ENCODE results near the gene ACTL8.

The ACTL8 gene

DNA sequence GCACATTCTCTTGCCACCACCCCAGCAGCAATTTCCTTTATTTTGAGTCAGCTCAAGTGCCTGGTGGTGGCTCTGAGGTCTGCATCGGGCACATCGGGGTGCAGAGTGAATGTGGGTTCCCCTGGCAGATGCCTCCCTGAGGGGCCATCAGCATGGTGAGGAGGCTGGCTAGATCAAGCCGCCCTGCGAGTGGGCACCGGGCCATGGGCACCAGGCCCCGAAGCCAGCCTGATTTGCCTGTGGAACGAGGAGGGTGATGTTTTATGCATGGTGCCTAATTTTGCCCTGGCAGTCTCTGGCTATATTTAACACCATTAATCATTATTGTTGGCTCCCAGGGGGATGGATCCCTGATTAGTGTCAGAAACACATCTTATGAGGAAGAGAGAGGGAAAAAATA, 36.3 kb downstream of the ACTL8 start:
- Histone ChIP-seq H3K27ac (ENCODE audit: low read length) (no peak overlapping the region), H3K4me1 (ENCODE audit: control insufficient read depth in 1 of 2, insufficient read depth in 2 of 2, low read length in 2 of 2) (no peaks in the 10 kb centered on the region), H3K9me3 (ENCODE audit: control insufficient read depth in 1 of 2, low read length in 2 of 2) (no peaks in the 10 kb centered on the region), H3K4me3 (ENCODE audit: low read depth in 1 of 2, low read length in 2 of 2) (no peak overlapping the region), H3K27me3 (ENCODE audit: low read depth, low read length) (no peaks in the 10 kb centered on the region), H3K36me3 (ENCODE audit: control insufficient read depth in 1 of 2, insufficient read depth in 2 of 2, low read length in 2 of 2) (no peaks in the 10 kb centered on the region)

DNA sequence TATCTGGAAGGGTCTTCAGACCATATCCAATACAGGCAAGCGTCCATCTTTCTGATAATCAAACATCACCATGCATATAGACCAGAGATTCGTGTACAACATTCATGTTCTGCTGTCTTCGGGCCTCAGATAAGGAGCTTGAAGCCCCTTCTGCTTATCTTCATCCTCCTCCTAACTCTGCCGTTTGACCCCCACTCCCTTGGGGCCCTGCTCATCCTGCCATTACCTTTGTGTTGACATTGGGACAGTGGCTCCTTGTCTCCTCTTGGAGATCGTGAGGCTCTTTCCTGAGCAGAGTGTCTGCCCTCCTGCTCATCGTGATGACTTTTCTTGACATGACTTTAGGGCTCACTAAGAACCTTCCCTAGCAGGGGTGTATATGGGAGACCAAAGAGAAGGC, 37.3 kb downstream of the ACTL8 start:
- no peaks in the 10 kb centered on the region for H3K36me3 ChIP-seq (ENCODE audit: control insufficient read depth in 1 of 2, insufficient read depth in 2 of 2, low read length in 2 of 2)
- H3K4me1 ChIP-seq (ENCODE audit: control insufficient read depth in 1 of 2, insufficient read depth in 2 of 2, low read length in 2 of 2): no peaks in the 10 kb centered on the region
- H3K27me3 ChIP-seq (ENCODE audit: low read depth, low read length): no peaks in the 10 kb centered on the region
- no peak overlapping the region for H3K27ac ChIP-seq (ENCODE audit: low read length)
- no peak overlapping the region for H3K4me3 ChIP-seq (ENCODE audit: low read depth in 1 of 2, low read length in 2 of 2)
- no peaks in the 10 kb centered on the region for H3K9me3 ChIP-seq (ENCODE audit: control insufficient read depth in 1 of 2, low read length in 2 of 2)

DNA sequence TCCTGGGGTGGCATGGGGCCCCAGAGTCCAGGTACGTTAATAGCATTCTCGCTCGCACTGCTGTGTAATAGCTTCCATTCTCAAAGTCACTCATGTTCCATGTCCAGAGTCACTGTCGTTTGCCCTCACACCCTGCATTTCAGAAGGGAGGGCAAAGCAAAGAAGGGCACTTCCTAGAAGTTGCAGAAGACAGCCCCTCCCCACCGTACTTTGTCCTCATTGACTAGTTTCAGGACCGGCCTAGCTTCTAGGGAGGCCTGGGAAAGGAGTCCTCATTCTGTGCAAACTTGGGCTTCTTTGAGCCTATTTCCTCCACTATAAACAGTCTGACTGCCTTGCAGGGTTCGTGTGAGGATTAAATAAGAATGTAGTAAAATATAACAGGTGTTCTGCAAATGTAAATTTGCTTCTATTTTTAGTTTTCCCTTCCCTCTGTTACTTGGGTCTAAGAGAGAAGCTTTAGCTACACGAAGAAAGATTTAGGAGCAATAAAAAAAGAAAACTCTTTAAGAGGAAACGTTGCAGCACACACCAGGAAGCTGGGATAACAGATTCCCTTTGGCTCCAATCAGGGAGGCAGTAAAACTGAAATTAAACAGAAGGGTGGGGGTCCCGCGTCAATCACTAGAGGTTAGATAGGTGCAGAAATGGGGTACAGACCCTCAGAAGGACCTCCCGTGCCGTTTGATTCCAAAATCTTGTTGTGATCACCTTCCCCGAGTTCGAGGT, 40.1 kb downstream of the ACTL8 start:
- Histone ChIP-seq H3K27ac (ENCODE audit: low read length) (no peak overlapping the region), H3K27me3 (ENCODE audit: low read depth, low read length) (no peaks in the 10 kb centered on the region), H3K4me1 (ENCODE audit: control insufficient read depth in 1 of 2, insufficient read depth in 2 of 2, low read length in 2 of 2) (no peaks in the 10 kb centered on the region), H3K9me3 (ENCODE audit: control insufficient read depth in 1 of 2, low read length in 2 of 2) (no peaks in the 10 kb centered on the region), H3K4me3 (ENCODE audit: low read depth in 1 of 2, low read length in 2 of 2) (no peak overlapping the region), H3K36me3 (ENCODE audit: control insufficient read depth in 1 of 2, insufficient read depth in 2 of 2, low read length in 2 of 2) (no peaks in the 10 kb centered on the region)

DNA sequence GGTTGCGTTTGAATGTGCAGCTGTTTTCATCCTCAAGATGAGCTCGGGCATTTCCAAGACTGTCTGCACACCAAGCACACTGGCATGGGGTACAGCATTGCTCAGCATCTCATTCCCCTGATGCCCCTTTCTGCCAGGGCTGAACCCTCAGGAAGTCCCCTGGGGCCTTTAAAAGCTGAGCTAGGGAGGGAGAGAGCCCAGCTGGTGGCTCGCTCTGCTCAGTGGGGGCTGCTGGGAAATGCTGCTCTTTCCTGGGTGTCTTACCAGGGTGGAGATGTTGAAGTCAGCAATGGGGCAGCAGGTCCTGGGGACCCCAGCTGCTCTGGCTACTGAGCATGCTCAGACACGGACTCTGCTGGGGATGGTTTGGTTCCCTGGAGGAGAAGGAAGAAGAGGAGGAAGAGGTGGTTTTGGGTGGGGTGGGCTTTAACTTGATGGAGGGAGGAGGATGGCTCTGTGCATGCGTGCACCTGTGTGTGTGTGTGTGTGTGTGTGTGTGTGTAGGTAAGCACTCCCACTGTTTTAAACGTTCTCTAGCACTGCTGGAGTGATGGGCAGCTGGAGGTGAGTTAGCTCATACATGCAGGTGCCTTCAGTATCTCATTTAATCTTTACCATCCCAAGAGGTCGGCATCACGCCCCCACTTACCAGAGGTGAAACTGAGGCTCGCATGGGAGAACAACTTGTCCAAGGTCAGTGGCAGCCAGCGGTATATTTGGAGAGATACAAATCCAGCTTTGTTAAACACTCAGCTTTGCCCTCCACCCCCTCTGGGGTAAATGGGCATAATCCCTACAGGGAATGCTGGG, 40.9 kb downstream of the ACTL8 start:
- Histone ChIP-seq H3K4me1 (ENCODE audit: control insufficient read depth in 1 of 2, insufficient read depth in 2 of 2, low read length in 2 of 2) (no peaks in the 10 kb centered on the region), H3K9me3 (ENCODE audit: control insufficient read depth in 1 of 2, low read length in 2 of 2) (no peaks in the 10 kb centered on the region), H3K27me3 (ENCODE audit: low read depth, low read length) (no peaks in the 10 kb centered on the region), H3K27ac (ENCODE audit: low read length) (no peak overlapping the region), H3K4me3 (ENCODE audit: low read depth in 1 of 2, low read length in 2 of 2) (no peak overlapping the region), H3K36me3 (ENCODE audit: control insufficient read depth in 1 of 2, insufficient read depth in 2 of 2, low read length in 2 of 2) (no peaks in the 10 kb centered on the region)

DNA sequence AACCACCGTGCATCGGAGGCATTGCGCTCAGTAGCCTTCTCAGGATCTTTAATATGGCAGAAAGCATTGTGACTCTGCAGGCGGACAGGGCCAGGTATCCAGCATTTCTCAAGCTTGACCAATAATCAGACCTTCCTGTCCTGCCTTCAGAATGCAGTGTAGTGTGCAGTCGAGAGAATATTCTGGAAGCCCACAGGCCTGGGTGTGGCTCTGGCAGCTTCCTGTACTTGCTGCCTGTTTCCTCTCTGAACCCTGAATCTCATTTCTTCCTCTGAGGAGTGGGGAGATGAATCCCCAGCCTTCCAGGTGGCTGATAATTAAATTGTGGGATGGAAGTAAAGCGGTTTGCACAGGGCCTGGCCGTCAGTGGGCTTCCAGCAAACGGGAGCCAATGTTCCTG, 42.3 kb downstream of the ACTL8 start:
- H3K4me3 ChIP-seq (ENCODE audit: low read depth in 1 of 2, low read length in 2 of 2): no peak overlapping the region
- no peaks in the 10 kb centered on the region for H3K4me1 ChIP-seq (ENCODE audit: control insufficient read depth in 1 of 2, insufficient read depth in 2 of 2, low read length in 2 of 2)
- no peaks in the 10 kb centered on the region for H3K27me3 ChIP-seq (ENCODE audit: low read depth, low read length)
- H3K36me3 ChIP-seq (ENCODE audit: control insufficient read depth in 1 of 2, insufficient read depth in 2 of 2, low read length in 2 of 2): no peaks in the 10 kb centered on the region
- H3K27ac ChIP-seq (ENCODE audit: low read length): no peak overlapping the region
- no peaks in the 10 kb centered on the region for H3K9me3 ChIP-seq (ENCODE audit: control insufficient read depth in 1 of 2, low read length in 2 of 2)

DNA sequence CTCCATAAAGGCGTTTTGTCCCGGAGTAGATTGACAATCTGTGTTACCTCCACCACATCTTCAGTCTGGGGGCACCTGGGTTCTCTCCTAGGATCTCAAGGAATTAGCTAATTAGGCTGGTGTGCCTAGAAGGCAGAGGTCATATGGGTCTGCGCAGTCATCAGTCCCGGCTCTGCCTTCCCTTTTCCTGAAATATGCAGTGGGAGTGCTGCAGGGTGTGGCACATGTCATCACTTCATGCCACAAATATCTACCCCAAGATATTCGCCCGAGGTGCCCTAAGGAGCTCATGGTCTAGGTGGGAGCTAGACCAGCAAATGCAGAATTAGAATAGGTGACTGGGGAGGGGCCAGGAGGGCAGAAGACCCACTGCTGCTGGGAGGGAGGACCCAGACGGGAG, 42.9 kb downstream of the ACTL8 start:
- no peaks in the 10 kb centered on the region for H3K27me3 ChIP-seq (ENCODE audit: low read depth, low read length)
- no peaks in the 10 kb centered on the region for H3K9me3 ChIP-seq (ENCODE audit: control insufficient read depth in 1 of 2, low read length in 2 of 2)
- no peaks in the 10 kb centered on the region for H3K36me3 ChIP-seq (ENCODE audit: control insufficient read depth in 1 of 2, insufficient read depth in 2 of 2, low read length in 2 of 2)
- H3K4me1 ChIP-seq (ENCODE audit: control insufficient read depth in 1 of 2, insufficient read depth in 2 of 2, low read length in 2 of 2): no peaks in the 10 kb centered on the region
- no peak overlapping the region for H3K27ac ChIP-seq (ENCODE audit: low read length)
- no peak overlapping the region for H3K4me3 ChIP-seq (ENCODE audit: low read depth in 1 of 2, low read length in 2 of 2)

DNA sequence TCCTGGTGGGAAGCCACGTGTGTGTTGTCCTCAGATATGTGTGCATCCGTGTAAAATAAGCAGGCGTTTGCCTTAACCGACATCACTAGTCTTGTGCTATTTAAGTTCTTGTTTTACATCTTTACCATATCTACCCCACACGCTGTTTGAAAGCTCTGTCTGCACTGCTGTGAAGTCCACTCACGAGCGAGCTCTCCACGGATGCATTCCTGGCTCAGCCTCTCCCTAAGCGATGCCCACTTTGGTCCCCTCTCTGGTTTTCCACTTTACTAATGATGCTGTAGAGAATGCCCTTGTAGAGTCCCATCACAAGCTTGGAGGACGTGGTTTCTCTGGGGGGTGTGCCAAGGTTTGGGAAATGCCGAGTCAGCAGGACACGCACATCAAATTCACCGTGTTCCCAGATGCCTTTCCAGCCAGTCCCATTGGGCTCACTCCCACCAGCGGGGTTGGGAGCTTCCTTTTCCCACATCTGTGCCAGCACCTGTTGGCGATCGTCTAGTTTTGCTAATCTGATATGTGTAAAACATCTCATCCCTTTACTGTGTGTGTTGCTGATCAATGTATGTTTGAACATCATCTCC, 43.8 kb downstream of the ACTL8 start:
- no peaks in the 10 kb centered on the region for H3K4me1 ChIP-seq (ENCODE audit: control insufficient read depth in 1 of 2, insufficient read depth in 2 of 2, low read length in 2 of 2)
- H3K9me3 ChIP-seq (ENCODE audit: control insufficient read depth in 1 of 2, low read length in 2 of 2): no peaks in the 10 kb centered on the region
- H3K36me3 ChIP-seq (ENCODE audit: control insufficient read depth in 1 of 2, insufficient read depth in 2 of 2, low read length in 2 of 2): no peaks in the 10 kb centered on the region
- no peak overlapping the region for H3K4me3 ChIP-seq (ENCODE audit: low read depth in 1 of 2, low read length in 2 of 2)
- H3K27me3 ChIP-seq (ENCODE audit: low read depth, low read length): no peaks in the 10 kb centered on the region
- no peak overlapping the region for H3K27ac ChIP-seq (ENCODE audit: low read length)

DNA sequence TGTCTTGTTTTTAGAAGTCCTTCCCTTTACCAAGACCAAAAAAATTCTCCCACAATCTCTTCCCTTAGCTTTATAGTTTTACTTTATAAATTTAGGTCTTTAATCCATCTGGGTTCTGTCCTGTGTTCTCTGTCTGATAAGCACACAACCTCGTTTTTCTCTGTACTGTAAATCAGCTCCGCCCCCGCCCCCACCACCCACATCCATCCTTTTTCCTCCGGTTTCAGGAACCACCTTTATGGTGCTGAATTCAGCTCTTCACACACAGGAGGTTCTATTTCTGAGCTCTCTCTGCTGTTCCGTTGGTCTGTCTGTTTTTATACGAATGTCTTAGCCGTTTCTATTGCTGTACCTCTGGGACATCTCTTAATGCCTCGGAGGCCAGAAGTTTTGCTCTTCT, 44.5 kb downstream of the ACTL8 start:
- H3K4me1 ChIP-seq (ENCODE audit: control insufficient read depth in 1 of 2, insufficient read depth in 2 of 2, low read length in 2 of 2): no peaks in the 10 kb centered on the region
- no peak overlapping the region for H3K27ac ChIP-seq (ENCODE audit: low read length)
- H3K27me3 ChIP-seq (ENCODE audit: low read depth, low read length): no peaks in the 10 kb centered on the region
- H3K36me3 ChIP-seq (ENCODE audit: control insufficient read depth in 1 of 2, insufficient read depth in 2 of 2, low read length in 2 of 2): no peaks in the 10 kb centered on the region
- H3K4me3 ChIP-seq (ENCODE audit: low read depth in 1 of 2, low read length in 2 of 2): no peak overlapping the region
- no peaks in the 10 kb centered on the region for H3K9me3 ChIP-seq (ENCODE audit: control insufficient read depth in 1 of 2, low read length in 2 of 2)

DNA sequence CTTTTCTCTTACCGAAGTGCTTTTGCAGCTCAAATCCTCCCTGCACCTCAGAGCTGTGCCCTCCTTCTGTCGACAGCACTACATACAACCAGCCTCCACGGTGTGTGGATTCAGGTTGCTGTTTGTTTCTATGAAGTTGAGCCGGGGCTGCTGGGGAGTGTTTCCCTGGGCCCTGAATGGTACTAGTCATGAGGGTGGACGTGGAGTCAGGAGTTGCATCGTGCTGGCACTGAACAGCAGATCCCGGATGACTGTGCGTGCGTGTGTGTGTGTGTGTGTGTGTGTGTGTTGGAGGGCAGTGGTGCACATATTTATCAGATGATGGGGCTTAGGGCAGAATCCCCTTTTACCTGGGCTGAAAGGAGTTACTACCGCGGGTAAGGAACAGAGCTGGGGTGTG, 47.0 kb downstream of the ACTL8 start:
- Histone ChIP-seq H3K27ac (ENCODE audit: low read length) (no peak overlapping the region), H3K4me1 (ENCODE audit: control insufficient read depth in 1 of 2, insufficient read depth in 2 of 2, low read length in 2 of 2) (no peaks in the 10 kb centered on the region), H3K36me3 (ENCODE audit: control insufficient read depth in 1 of 2, insufficient read depth in 2 of 2, low read length in 2 of 2) (no peaks in the 10 kb centered on the region), H3K9me3 (ENCODE audit: control insufficient read depth in 1 of 2, low read length in 2 of 2) (no peaks in the 10 kb centered on the region), H3K27me3 (ENCODE audit: low read depth, low read length) (no peaks in the 10 kb centered on the region), H3K4me3 (ENCODE audit: low read depth in 1 of 2, low read length in 2 of 2) (no peak overlapping the region)

DNA sequence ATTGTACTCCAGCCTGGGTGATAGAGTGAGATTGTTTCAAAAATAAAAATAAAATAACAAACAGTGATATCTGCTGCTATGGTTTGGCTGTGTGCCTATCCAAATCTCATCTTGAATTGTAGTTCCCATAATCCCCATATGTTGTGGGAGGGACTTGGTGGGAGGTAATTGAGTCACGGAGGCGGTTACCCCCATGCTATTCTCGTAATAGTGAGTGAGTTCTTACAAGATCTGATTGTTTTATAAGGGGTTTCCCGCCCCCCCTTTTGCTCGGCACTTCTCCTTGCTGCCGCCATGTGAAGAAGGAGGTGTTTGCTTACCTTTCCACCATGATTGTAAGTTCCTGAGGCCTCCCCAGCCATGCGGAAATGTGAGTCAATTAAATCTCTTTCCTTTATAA, 47.8 kb downstream of the ACTL8 start:
- H3K27ac ChIP-seq (ENCODE audit: low read length): no peak overlapping the region
- H3K36me3 ChIP-seq (ENCODE audit: control insufficient read depth in 1 of 2, insufficient read depth in 2 of 2, low read length in 2 of 2): no peaks in the 10 kb centered on the region
- H3K4me1 ChIP-seq (ENCODE audit: control insufficient read depth in 1 of 2, insufficient read depth in 2 of 2, low read length in 2 of 2): no peaks in the 10 kb centered on the region
- H3K27me3 ChIP-seq (ENCODE audit: low read depth, low read length): no peaks in the 10 kb centered on the region
- no peaks in the 10 kb centered on the region for H3K9me3 ChIP-seq (ENCODE audit: control insufficient read depth in 1 of 2, low read length in 2 of 2)
- H3K4me3 ChIP-seq (ENCODE audit: low read depth in 1 of 2, low read length in 2 of 2): no peak overlapping the region

DNA sequence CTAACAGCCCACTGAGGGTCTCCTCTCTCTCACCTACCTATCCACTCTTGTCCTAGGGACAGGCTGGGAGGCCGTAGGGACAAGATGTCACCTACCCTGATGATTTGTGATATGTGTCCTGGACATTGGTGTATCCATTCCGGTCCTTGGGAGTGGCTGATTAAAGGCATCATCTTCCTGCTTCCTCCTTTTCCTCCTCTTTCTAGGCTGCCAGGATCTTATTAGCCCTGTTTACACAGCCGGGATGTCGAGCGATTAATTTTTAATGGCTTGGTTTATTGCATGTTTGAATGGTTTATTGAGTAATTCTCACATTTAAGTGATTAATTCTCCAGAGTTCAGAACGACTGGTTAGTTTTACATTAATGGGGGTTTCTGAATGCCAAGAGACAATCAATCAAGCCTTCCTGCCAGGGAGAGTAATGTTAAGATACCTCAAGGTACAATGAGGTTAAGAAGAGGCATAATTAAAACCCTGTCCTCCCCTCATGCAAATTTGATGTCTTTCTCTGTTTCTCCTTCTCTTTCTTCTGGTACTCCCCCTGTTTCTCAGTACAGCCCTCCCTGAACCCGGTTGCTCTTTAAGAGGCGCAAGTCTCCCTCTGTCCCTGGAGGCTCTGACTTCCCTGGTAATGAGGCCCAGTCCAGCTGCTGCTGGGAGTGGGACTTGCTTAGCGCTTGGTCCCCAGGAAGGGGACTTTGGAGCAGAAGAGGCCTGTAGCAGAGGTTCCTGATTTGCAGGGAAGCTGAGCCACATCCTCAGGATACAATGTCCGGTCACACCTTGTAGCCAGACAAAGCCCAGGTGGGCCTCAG, 50.9 kb downstream of the ACTL8 start:
- Histone ChIP-seq H3K9me3 (ENCODE audit: control insufficient read depth in 1 of 2, low read length in 2 of 2) (no peaks in the 10 kb centered on the region), H3K27ac (ENCODE audit: low read length) (no peak overlapping the region), H3K4me3 (ENCODE audit: low read depth in 1 of 2, low read length in 2 of 2) (no peak overlapping the region), H3K27me3 (ENCODE audit: low read depth, low read length) (no peaks in the 10 kb centered on the region), H3K4me1 (ENCODE audit: control insufficient read depth in 1 of 2, insufficient read depth in 2 of 2, low read length in 2 of 2) (no peaks in the 10 kb centered on the region), H3K36me3 (ENCODE audit: control insufficient read depth in 1 of 2, insufficient read depth in 2 of 2, low read length in 2 of 2) (no peaks in the 10 kb centered on the region)
